Hindlimb muscle (tissue), 1 donor: Measurements from ENCODE around the gene SIX4. TPM values are rescaled to one million over a fixed set of nuclear protein-coding genes. Genes with fewer than 3 reads are reported as not detected.

Experiments
- polyA plus RNA-seq: library from polyadenylated mRNA; unstranded; fragments of 120-200 nt; gene quantifications from one replicate; pipeline ENCODE4 v1.2.1, GENCODE V29; 2013; ENCODE audit not compliant: insufficient read length

Gene SIX4
- polyA plus RNA-seq, 1 donor, result 26.3 TPM

Other genes starting within 250 kb of the SIX4 start
- gene C14orf39, start 238.3 kb downstream of the SIX4 start, polyA plus RNA-seq, result 1.7 TPM
- gene SIX6, start 215.2 kb downstream of the SIX4 start, polyA plus RNA-seq, result not detected
- gene SIX1, start 74.9 kb downstream of the SIX4 start, polyA plus RNA-seq, result 85.1 TPM
- 48.6 TPM for gene MNAT1, start 10.4 kb upstream of the SIX4 start, polyA plus RNA-seq